ENCODE data around the gene ZAR1L.

The ZAR1L gene

GRCh38 chr13:32305646-32306045 is 9.5 kb downstream of the ZAR1L start:
- ATAC-seq (ENCODE audit: insufficient read depth, low read depth): no peak

GRCh38 chr13:32302461-32302860 is 12.7 kb downstream of the ZAR1L start:
- TF ChIP-seq CTCF (IDR thresholded peaks at IDR 0.05; ENCODE audit: borderline replicate concordance, extremely low read depth, low read length, poor library complexity, severe bottlenecking) (no peak), EZH2 (IDR thresholded peaks at IDR 0.05; ENCODE audit: borderline replicate concordance, low read depth, low read length, severe bottlenecking) (no peak)
- ATAC-seq (ENCODE audit: insufficient read depth, low read depth): no peak
- Histone ChIP-seq H2AFZ (ENCODE audit: low read depth, low read length) (no peak overlapping the region), H3K4me1 (ENCODE audit: insufficient read depth, low read length) (no peaks in the 10 kb centered on the region), H3K27ac (ENCODE audit: low read length) (no peak overlapping the region), H3K9ac (ENCODE audit: low read depth, low read length) (no peak overlapping the region), H3K79me2 (ENCODE audit: insufficient read depth, low read length) (no peaks in the 10 kb centered on the region), H3K36me3 (ENCODE audit: insufficient read depth, low read length) (no peaks in the 10 kb centered on the region), H3K4me2 (ENCODE audit: insufficient read depth, low read length) (no peak overlapping the region), H4K20me1 (ENCODE audit: insufficient read depth, low read length) (no peaks in the 10 kb centered on the region), H3K9me3 (ENCODE audit: insufficient read depth, low read length, severe bottlenecking) (peaks cover 2% of the 10 kb centered on the region), H3K4me3 (ENCODE audit: low read depth in 1 of 2, low read length in 2 of 2) (no peak overlapping the region), H3K27me3 (ENCODE audit: insufficient read depth, low read length, poor library complexity) (peaks cover 26% of the 10 kb centered on the region)
- no peak for DNase-seq

More at GRCh38 chr13:32305646-32306045, 9.5 kb downstream of the ZAR1L start:
- Histone ChIP-seq H3K79me2 (ENCODE audit: insufficient read depth, low read length) (no peaks in the 10 kb centered on the region), H3K4me2 (ENCODE audit: insufficient read depth, low read length) (no peak overlapping the region), H3K4me1 (ENCODE audit: insufficient read depth, low read length) (peaks cover 9% of the 10 kb centered on the region), H3K27ac (ENCODE audit: low read length) (no peak overlapping the region), H3K9ac (ENCODE audit: low read depth, low read length) (no peak overlapping the region), H3K27me3 (ENCODE audit: insufficient read depth, low read length, poor library complexity) (peaks cover 6% of the 10 kb centered on the region), H3K4me3 (ENCODE audit: low read depth in 1 of 2, low read length in 2 of 2) (no peak overlapping the region), H3K36me3 (ENCODE audit: insufficient read depth, low read length) (no peaks in the 10 kb centered on the region), H2AFZ (ENCODE audit: low read depth, low read length) (no peak overlapping the region), H4K20me1 (ENCODE audit: insufficient read depth, low read length) (no peaks in the 10 kb centered on the region), H3K9me3 (ENCODE audit: insufficient read depth, low read length, severe bottlenecking) (peaks cover 2% of the 10 kb centered on the region)
- no peak for TF ChIP-seq CTCF (IDR thresholded peaks at IDR 0.05; ENCODE audit: borderline replicate concordance, extremely low read depth, low read length, poor library complexity, severe bottlenecking)
- TF ChIP-seq EZH2 (IDR thresholded peaks at IDR 0.05; ENCODE audit: borderline replicate concordance, low read depth, low read length, severe bottlenecking): no peak
- DNase-seq: no peak

GRCh38 chr13:32300920-32301319 is 14.2 kb downstream of the ZAR1L start:
- DNase-seq (no peak), ATAC-seq (ENCODE audit: insufficient read depth, low read depth) (no peak)
- no peak for TF ChIP-seq EZH2 (IDR thresholded peaks at IDR 0.05; ENCODE audit: borderline replicate concordance, low read depth, low read length, severe bottlenecking)
- TF ChIP-seq CTCF (IDR thresholded peaks at IDR 0.05; ENCODE audit: borderline replicate concordance, extremely low read depth, low read length, poor library complexity, severe bottlenecking): no peak
- H3K36me3 ChIP-seq (ENCODE audit: insufficient read depth, low read length): no peaks in the 10 kb centered on the region
- H4K20me1 ChIP-seq (ENCODE audit: insufficient read depth, low read length): no peaks in the 10 kb centered on the region
- H3K9me3 ChIP-seq (ENCODE audit: insufficient read depth, low read length, severe bottlenecking): peaks cover 2% of the 10 kb centered on the region
- H3K4me2 ChIP-seq (ENCODE audit: insufficient read depth, low read length): no peak overlapping the region
- H3K9ac ChIP-seq (ENCODE audit: low read depth, low read length): no peak overlapping the region
- no peak overlapping the region for H3K4me3 ChIP-seq (ENCODE audit: low read depth in 1 of 2, low read length in 2 of 2)
- H2AFZ ChIP-seq (ENCODE audit: low read depth, low read length): no peak overlapping the region
- no peaks in the 10 kb centered on the region for H3K4me1 ChIP-seq (ENCODE audit: insufficient read depth, low read length)
- peaks cover 26% of the 10 kb centered on the region for H3K27me3 ChIP-seq (ENCODE audit: insufficient read depth, low read length, poor library complexity)
- no peak overlapping the region for H3K27ac ChIP-seq (ENCODE audit: low read length)
- H3K79me2 ChIP-seq (ENCODE audit: insufficient read depth, low read length): no peaks in the 10 kb centered on the region

- H3K9me3 ChIP-seq (ENCODE audit: insufficient read depth, low read length, severe bottlenecking): no peaks in the 10 kb centered on the region
- H3K4me2 ChIP-seq (ENCODE audit: insufficient read depth, low read length): no peak overlapping the region
- no peak overlapping the region for H3K9ac ChIP-seq (ENCODE audit: low read depth, low read length)
- no peak overlapping the region for H3K27ac ChIP-seq (ENCODE audit: low read length)
- ATAC-seq (ENCODE audit: insufficient read depth, low read depth) (no peak), DNase-seq (no peak)
- no peaks in the 10 kb centered on the region for H3K79me2 ChIP-seq (ENCODE audit: insufficient read depth, low read length)
- no peak overlapping the region for H3K4me3 ChIP-seq (ENCODE audit: low read depth in 1 of 2, low read length in 2 of 2)
- peaks cover 26% of the 10 kb centered on the region for H3K27me3 ChIP-seq (ENCODE audit: insufficient read depth, low read length, poor library complexity)
- no peaks in the 10 kb centered on the region for H4K20me1 ChIP-seq (ENCODE audit: insufficient read depth, low read length)
- TF ChIP-seq EZH2 (IDR thresholded peaks at IDR 0.05; ENCODE audit: borderline replicate concordance, low read depth, low read length, severe bottlenecking) (no peak), CTCF (IDR thresholded peaks at IDR 0.05; ENCODE audit: borderline replicate concordance, extremely low read depth, low read length, poor library complexity, severe bottlenecking) (no peak)
- H2AFZ ChIP-seq (ENCODE audit: low read depth, low read length): no peak overlapping the region
- no peaks in the 10 kb centered on the region for H3K36me3 ChIP-seq (ENCODE audit: insufficient read depth, low read length)
- H3K4me1 ChIP-seq (ENCODE audit: insufficient read depth, low read length): no peaks in the 10 kb centered on the region
Measured at GRCh38 chr13:32300406-32300805, 14.8 kb downstream of the ZAR1L start.

Measured in DND-41 (cell line).